ENCODE results near the gene LUC7L3. TPM values are rescaled to one million over a fixed set of nuclear protein-coding genes. Genes with fewer than 3 reads are reported as not detected.

LUC7L3 gene
- total and polyA plus RNA-seq, 2 of the 13 experiments (the other 11 are each of a cell fraction or from before 2014, with no cell fraction given) = 108 to 120 TPM

- TF ChIP-seq THAP7 (CRISPR knock-in tag; IDR thresholded peaks at IDR 0.05) (0 out of 2 replicates have a peak, but pooled peaks have one; percentile 23), ZHX2 (IDR thresholded peaks at IDR 0.05; ENCODE audit: low read depth) (peak; percentile 54; the same call in 1 of the 2 replicates), ZHX2 (CRISPR knock-in tag; IDR thresholded peaks at IDR 0.05; ENCODE audit: borderline replicate concordance) (0 out of 2 replicates have a peak, but pooled peaks have one; percentile 12), NFKBIZ (CRISPR knock-in tag; IDR thresholded peaks at IDR 0.05) (0 out of 2 replicates have a peak, but pooled peaks have one; percentile 46), GPN1 (CRISPR knock-in tag; IDR thresholded peaks at IDR 0.05; ENCODE audit: borderline replicate concordance) (no peak), ZSCAN25 (CRISPR knock-in tag; IDR thresholded peaks at IDR 0.05) (0 out of 2 replicates have a peak, but pooled peaks have one; percentile 54), FOXO1 (CRISPR knock-in tag; IDR thresholded peaks at IDR 0.05) (peak; percentile 83), SNAI1 (CRISPR knock-in tag; IDR thresholded peaks at IDR 0.05; ENCODE audit: borderline replicate concordance) (no peak), HMGA1 (CRISPR knock-in tag; conservative IDR thresholded peaks at IDR 0.05) (no peak), ZFP62 (CRISPR knock-in tag; IDR thresholded peaks at IDR 0.05) (no peak), ZNF274 (CRISPR knock-in tag; IDR thresholded peaks at IDR 0.05) (no peak; the same call in 1 of the 2 replicates), HIVEP1 (CRISPR knock-in tag; IDR thresholded peaks at IDR 0.05) (no peak; the same call in 1 of the 2 replicates), NR2C2 (CRISPR knock-in tag; IDR thresholded peaks at IDR 0.05; ENCODE audit: borderline replicate concordance) (peak; percentile 73; the same call in 1 of the 2 replicates), PRMT3 (CRISPR knock-in tag; IDR thresholded peaks at IDR 0.05; ENCODE audit: borderline replicate concordance, low read depth) (no peak), CCDC6 (CRISPR knock-in tag; IDR thresholded peaks at IDR 0.05) (no peak), ZSCAN20 (CRISPR knock-in tag; IDR thresholded peaks at IDR 0.05; ENCODE audit: borderline replicate concordance) (peak; percentile 69; the same call in 1 of the 2 replicates), NR3C1 (CRISPR knock-in tag; IDR thresholded peaks at IDR 0.05) (no peak), PHF8 (CRISPR knock-in tag; IDR thresholded peaks at IDR 0.05) (peak; percentile 66), RCOR2 (CRISPR knock-in tag; IDR thresholded peaks at IDR 0.05) (no peak; the same call in 1 of the 2 replicates)
- TF ChIP-seq, protein P1, sequence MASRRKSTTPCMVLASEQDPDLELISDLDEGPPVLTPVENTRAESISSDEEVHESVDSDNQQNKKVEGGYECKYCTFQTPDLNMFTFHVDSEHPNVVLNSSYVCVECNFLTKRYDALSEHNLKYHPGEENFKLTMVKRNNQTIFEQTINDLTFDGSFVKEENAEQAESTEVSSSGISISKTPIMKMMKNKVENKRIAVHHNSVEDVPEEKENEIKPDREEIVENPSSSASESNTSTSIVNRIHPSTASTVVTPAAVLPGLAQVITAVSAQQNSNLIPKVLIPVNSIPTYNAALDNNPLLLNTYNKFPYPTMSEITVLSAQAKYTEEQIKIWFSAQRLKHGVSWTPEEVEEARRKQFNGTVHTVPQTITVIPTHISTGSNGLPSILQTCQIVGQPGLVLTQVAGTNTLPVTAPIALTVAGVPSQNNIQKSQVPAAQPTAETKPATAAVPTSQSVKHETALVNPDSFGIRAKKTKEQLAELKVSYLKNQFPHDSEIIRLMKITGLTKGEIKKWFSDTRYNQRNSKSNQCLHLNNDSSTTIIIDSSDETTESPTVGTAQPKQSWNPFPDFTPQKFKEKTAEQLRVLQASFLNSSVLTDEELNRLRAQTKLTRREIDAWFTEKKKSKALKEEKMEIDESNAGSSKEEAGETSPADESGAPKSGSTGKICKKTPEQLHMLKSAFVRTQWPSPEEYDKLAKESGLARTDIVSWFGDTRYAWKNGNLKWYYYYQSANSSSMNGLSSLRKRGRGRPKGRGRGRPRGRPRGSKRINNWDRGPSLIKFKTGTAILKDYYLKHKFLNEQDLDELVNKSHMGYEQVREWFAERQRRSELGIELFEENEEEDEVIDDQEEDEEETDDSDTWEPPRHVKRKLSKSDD (CRISPR knock-in tag; IDR thresholded peaks at IDR 0.05; ENCODE audit: low read depth) = no peak
These were observed 32.0 kb upstream of the LUC7L3 start (continued) for GRCh38 chr17:50687200-50688066.
